Liver (tissue), 9 donors: ENCODE results near the gene PPP2R3B. TPM values are rescaled to one million over a fixed set of nuclear protein-coding genes. Genes with fewer than 3 reads are reported as not detected.

Source experiments
- DNase-seq: peaks from one replicate; pipeline ENCODE4 v3.0.0-alpha.2; 2017; ENCODE audit warnings: low spot score
- H3K27ac ChIP-seq, 2 donors: one replicate each; pipeline ENCODE4 v1.7.0; 2013; ENCODE audit warnings: inconsistent platforms in 2 of 2, low read length in 2 of 2, control low read depth in 1 of 2, low read depth in 1 of 2, mild to moderate bottlenecking in 1 of 2
- H3K27me3 ChIP-seq, 4 donors: one replicate each; pipeline versions ENCODE4 v1.6.1 to v1.7.0; 2013; ENCODE audit warnings: low read length in 3 of 4, inconsistent platforms in 1 of 4, mild to moderate bottlenecking in 1 of 4, moderate library complexity in 1 of 4; ENCODE audit not compliant: control insufficient read depth in 4 of 4, insufficient read depth in 4 of 4
- H3K36me3 ChIP-seq, 4 donors: one replicate each; pipeline versions ENCODE4 v1.6.1 to v1.7.0; 2013; ENCODE audit warnings: low read length in 3 of 4, mild to moderate bottlenecking in 3 of 4, low read depth in 1 of 4, moderate library complexity in 1 of 4; ENCODE audit not compliant: control insufficient read depth in 4 of 4, insufficient read depth in 3 of 4
- H3K4me1 ChIP-seq, 4 donors: one replicate each; pipeline versions ENCODE4 v1.6.1 to v1.7.0; 2013; ENCODE audit warnings: low read length in 3 of 4, mild to moderate bottlenecking in 3 of 4, moderate library complexity in 1 of 4; ENCODE audit not compliant: control insufficient read depth in 4 of 4, insufficient read depth in 4 of 4
- H3K4me3 ChIP-seq, 3 donors: one replicate each; pipeline versions ENCODE4 v1.6.1 to v1.7.0; 2013; ENCODE audit warnings: low read length in 3 of 3, control low read depth in 1 of 3, low read depth in 1 of 3, mild to moderate bottlenecking in 1 of 3
- H3K9ac ChIP-seq, 2 donors: one replicate each; pipeline ENCODE4 v1.7.0; 2013; ENCODE audit warnings: low read length in 2 of 2, mild to moderate bottlenecking in 2 of 2, moderate library complexity in 2 of 2, control low read depth in 1 of 2, low read depth in 1 of 2
- H3K9me3 ChIP-seq, 4 donors: one replicate each; pipeline versions ENCODE4 v1.6.1 to v1.7.0; 2013; ENCODE audit warnings: low read length in 3 of 4; ENCODE audit not compliant: control insufficient read depth in 4 of 4
- EGR1 ChIP-seq, 2 donors: IDR thresholded peaks; 2 replicates each; pipeline ENCODE4 v1.6.1; 2016 to 2018; ENCODE audit warnings: antibody characterized with exemption in 2 of 2, low read depth in 2 of 2
- FOXA1 ChIP-seq: IDR thresholded peaks from 2 replicates; pipeline ENCODE4 v1.6.1; 2016; ENCODE audit warnings: antibody characterized with exemption
- GABPA ChIP-seq, 2 donors: IDR thresholded peaks in 1 of 2; conservative IDR thresholded peaks in 1 of 2; 2 replicates each; pipeline ENCODE4 v1.6.1; 2016; ENCODE audit warnings: antibody characterized with exemption in 2 of 2, mild to moderate bottlenecking in 1 of 2, moderate library complexity in 1 of 2
- HNF4G ChIP-seq: IDR thresholded peaks from 2 replicates; pipeline ENCODE4 v1.6.1; 2016; ENCODE audit warnings: antibody characterized with exemption
- JUND ChIP-seq, 2 donors: IDR thresholded peaks; 2 replicates each; pipeline ENCODE4 v1.6.1; 2016; ENCODE audit warnings: antibody characterized with exemption in 2 of 2
- NR2F2 ChIP-seq: IDR thresholded peaks from 2 replicates; pipeline ENCODE4 v1.6.1; 2016; ENCODE audit warnings: antibody characterized with exemption
- RAD21 ChIP-seq, 2 donors: IDR thresholded peaks; 2 replicates each; pipeline ENCODE4 v1.6.1; 2016; ENCODE audit warnings: antibody characterized with exemption in 2 of 2, mild to moderate bottlenecking in 2 of 2
- RXRA ChIP-seq, 2 donors: IDR thresholded peaks; 2 replicates each; pipeline ENCODE4 v1.6.1; 2017 to 2018; ENCODE audit warnings: antibody characterized with exemption in 2 of 2, mild to moderate bottlenecking in 1 of 2
- SP1 ChIP-seq: IDR thresholded peaks from 2 replicates; pipeline ENCODE4 v1.6.1; 2018; ENCODE audit warnings: antibody characterized with exemption, mild to moderate bottlenecking
- TAF1 ChIP-seq: conservative IDR thresholded peaks from 2 replicates; pipeline ENCODE4 v1.6.1; 2016; ENCODE audit warnings: antibody characterized with exemption, mild to moderate bottlenecking
- YY1 ChIP-seq: IDR thresholded peaks from 2 replicates; pipeline ENCODE4 v1.6.1; 2016; ENCODE audit warnings: antibody characterized with exemption, mild to moderate bottlenecking
- WGBS: extraction: QIAGEN DNeasy Blood & Tissue Kit; methylation state at CpG from one replicate; pipeline ENCODE4 v1.1.7; 2013; 5-methylcytosine and 5-hydroxymethylcytosine counted together
- polyA plus RNA-seq, 2 donors: library from polyadenylated mRNA; stranded (reverse) in 1 of 2; unstranded in 1 of 2; fragments of 200-250 nt in 1 of 2; fragments of >200 nt in 1 of 2; fragmentation: Nextera tagmentation in 1 of 2; extraction: Ambion mirVana in 1 of 2; gene quantifications; one replicate each; pipeline versions ENCODE4 v1.2.1 to v1.2.3, GENCODE V29; 2013 to 2015
- total RNA-seq, 2 donors: library from RNA; depleted of rRNA; stranded (reverse); fragments of >200 nt; gene quantifications; one replicate each; pipeline ENCODE4 v1.2.3, GENCODE V29; 2014
- TF ChIP-seq, protein P1 (sequence below): IDR thresholded peaks from 2 replicates; pipeline ENCODE4 v1.6.1; 2016; ENCODE audit warnings: antibody characterized with exemption
- TF ChIP-seq, protein P2 (sequence below): IDR thresholded peaks from 2 replicates; pipeline ENCODE4 v1.6.1; 2016; ENCODE audit warnings: antibody characterized with exemption
- donor health status: healthy.
- donor health status: healthy.
- donor health status: healthy.
- donor health status: healthy.
- donor health status: healthy.

PPP2R3B gene
- total and polyA plus RNA-seq, 4 donors: 1.2 to 8.2 (median 4.3) TPM

DNA sequence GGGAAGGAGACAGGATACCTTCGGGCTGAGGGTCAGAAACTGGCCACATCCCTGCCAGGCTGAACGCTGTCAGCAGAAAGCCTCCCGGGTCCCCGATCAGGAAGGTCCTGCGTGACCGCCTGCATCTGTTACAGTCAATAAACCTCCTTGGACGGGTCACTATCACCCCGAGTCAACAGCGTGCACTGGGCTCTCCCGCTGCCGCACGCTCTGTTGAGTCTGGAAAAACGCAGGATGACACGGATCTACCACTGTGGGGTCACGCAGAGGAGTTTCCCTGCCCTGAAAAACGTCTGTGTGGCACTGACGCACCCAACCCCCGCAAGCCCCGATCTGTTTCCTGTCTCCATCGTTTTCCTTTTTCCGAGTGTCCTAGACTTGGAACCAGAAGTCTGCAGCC, 12.1 kb downstream of the PPP2R3B start (continued):
- TF ChIP-seq NR2F2 (no peak), GABPA (IDR thresholded peaks at IDR 0.05 in 1 of 2, conservative IDR thresholded peaks at IDR 0.05 in 1 of 2) (no peak), YY1 (no peak), FOXA1 (no peak)

DNA sequence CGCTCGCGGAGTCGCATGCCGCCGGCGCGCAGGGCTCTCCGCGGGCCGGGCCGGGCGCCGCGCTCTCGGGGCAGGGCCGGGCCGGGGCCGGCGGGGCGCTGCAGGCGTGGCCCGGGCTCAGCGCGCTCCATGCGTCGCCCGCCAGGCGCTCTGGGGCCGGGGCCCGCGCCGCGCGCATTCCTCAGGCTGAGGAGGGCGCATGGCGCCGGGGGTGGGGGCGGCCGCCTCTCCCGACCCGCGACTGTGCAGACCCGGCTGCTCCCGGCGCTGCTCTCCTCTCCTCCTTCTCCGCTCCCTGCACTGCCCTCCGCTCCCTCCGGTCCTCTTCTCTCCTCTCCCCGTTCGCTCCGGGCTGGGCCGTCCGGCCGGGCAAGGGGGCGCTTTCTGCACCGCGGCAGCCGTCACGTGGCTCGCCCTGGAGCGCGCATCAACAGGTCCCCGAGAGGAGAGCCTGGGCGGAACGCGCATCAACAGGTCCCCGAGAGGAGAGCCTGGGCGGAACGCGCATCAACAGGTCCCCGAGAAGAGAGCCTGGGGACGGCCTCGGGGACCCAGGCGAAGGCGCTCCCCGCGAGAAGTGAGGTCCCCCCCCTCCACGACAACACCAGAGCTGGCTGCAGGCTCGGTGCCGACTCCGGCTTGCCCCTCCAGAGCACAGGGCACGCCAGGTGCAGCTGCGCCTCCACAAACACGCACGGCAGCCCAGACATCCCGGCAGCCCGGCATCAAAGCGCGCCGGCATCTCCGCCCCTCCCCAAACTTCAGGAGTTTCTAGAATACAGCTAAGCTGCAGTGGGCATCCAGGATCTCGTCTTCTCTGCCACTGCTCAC, 12.9 kb downstream of the PPP2R3B start:
- peaks cover 8 to 22% (median 16%) of the 10 kb centered on the region in 4 donors for H3K4me1 ChIP-seq
- no peak overlapping the region for H3K9ac ChIP-seq
- no peak for DNase-seq
- no peaks in the 10 kb centered on the region for H3K36me3 ChIP-seq
- WGBS: 2% methylated on average over 93 of the region's 93 CpGs
- H3K9me3 ChIP-seq: no peaks in the 10 kb centered on the region
- peaks cover 0 to 11% (median 0%) of the 10 kb centered on the region in 4 donors for H3K27me3 ChIP-seq
- TF ChIP-seq, protein P1, sequence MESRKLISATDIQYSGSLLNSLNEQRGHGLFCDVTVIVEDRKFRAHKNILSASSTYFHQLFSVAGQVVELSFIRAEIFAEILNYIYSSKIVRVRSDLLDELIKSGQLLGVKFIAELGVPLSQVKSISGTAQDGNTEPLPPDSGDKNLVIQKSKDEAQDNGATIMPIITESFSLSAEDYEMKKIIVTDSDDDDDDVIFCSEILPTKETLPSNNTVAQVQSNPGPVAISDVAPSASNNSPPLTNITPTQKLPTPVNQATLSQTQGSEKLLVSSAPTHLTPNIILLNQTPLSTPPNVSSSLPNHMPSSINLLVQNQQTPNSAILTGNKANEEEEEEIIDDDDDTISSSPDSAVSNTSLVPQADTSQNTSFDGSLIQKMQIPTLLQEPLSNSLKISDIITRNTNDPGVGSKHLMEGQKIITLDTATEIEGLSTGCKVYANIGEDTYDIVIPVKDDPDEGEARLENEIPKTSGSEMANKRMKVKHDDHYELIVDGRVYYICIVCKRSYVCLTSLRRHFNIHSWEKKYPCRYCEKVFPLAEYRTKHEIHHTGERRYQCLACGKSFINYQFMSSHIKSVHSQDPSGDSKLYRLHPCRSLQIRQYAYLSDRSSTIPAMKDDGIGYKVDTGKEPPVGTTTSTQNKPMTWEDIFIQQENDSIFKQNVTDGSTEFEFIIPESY: no peak
- no peak for TF ChIP-seq FOXA1
- TF ChIP-seq EGR1 (IDR thresholded peaks at IDR 0.05; ENCODE audit: low read depth in 2 of 2): no peak
- TF ChIP-seq GABPA (IDR thresholded peaks at IDR 0.05 in 1 of 2, conservative IDR thresholded peaks at IDR 0.05 in 1 of 2): no peak
- TF ChIP-seq RXRA (IDR thresholded peaks at IDR 0.05): no peak
- no peak for TF ChIP-seq HNF4G
- TF ChIP-seq, protein P2, sequence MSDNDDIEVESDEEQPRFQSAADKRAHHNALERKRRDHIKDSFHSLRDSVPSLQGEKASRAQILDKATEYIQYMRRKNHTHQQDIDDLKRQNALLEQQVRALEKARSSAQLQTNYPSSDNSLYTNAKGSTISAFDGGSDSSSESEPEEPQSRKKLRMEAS: no peak
- TF ChIP-seq YY1: no peak
- TF ChIP-seq SP1: no peak
- TF ChIP-seq RAD21 (IDR thresholded peaks at IDR 0.05): no peak
- no peak overlapping the region for H3K27ac ChIP-seq
- peak overlapping the region in 1 of 3 donors; percentile 44 for H3K4me3 ChIP-seq

DNA sequence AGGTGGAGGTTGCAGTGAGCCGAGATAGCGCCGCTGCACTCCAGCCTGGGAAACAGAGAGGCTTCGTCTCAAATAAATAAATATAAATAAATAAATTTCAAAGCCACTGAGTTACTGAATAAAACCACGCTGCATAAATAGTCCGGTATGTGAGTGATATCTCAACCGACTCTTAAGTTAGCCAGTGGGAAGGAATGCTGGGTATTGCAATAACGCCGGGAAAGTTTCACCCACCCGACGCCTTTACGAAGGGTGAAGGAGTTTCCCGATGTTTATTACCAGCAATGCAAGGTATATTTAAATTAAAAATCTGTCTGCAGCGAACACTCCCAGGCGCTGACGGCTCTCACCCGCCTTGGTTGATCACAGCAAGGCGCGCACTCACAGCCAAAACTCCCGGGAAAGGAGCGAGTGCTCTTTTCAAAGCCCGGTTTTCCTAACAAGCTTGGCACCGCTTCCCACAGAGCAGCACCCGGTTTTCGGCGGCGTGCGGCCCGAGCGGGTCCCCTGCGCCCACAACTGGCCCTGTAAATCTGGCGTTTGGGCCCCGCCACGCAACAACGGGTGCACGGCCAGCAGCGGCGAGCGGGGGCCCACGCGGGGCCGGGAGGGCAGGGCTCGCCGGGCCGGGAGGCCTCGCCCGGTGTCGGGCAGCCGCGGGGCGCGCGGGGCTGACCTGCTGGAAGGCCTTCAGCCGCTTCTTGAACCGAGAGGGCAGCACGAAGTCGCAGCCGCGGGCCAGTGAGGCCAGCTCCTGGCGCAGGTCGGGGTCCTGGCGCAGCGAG, 13.7 kb downstream of the PPP2R3B start:
- H3K36me3 ChIP-seq: no peaks in the 10 kb centered on the region
- no peak for DNase-seq
- 22% methylated on average over 63 of the region's 63 CpGs for WGBS
- no peaks in the 10 kb centered on the region for H3K9me3 ChIP-seq
- H3K4me1 ChIP-seq: peaks cover 8 to 22% (median 16%) of the 10 kb centered on the region in 4 donors
- no peak overlapping the region for H3K27ac ChIP-seq
- TF ChIP-seq RXRA (IDR thresholded peaks at IDR 0.05): no peak
- no peak for TF ChIP-seq TAF1
- TF ChIP-seq JUND (IDR thresholded peaks at IDR 0.05): no peak
- TF ChIP-seq RAD21 (IDR thresholded peaks at IDR 0.05): no peak
- H3K9ac ChIP-seq: no peak overlapping the region
- H3K4me3 ChIP-seq: peak overlapping the region in 1 of 3 donors; percentile 44
- H3K27me3 ChIP-seq: peaks cover 0 to 11% (median 0%) of the 10 kb centered on the region in 4 donors
